Epithelial cell of esophagus (primary cell): ENCODE data around the gene LRCH4.
"Not testable (repeated sequence)": the region's sequence is repeated elsewhere in the genome, so short reads cannot be mapped to it uniquely, and the experiment has no call there.

ENCODE experiments used
- DNase-seq: peaks from one replicate; pipeline ENCODE4 v3.0.0; 2010; ENCODE audit warnings: low read depth
- H3K4me3 ChIP-seq: 2 replicates; pipeline ENCODE4 v1.5.1; 2011; ENCODE audit warnings: mild to moderate bottlenecking, low read length, control low read depth
- TF ChIP-seq, protein P1 (sequence below): IDR thresholded peaks from 2 replicates; pipeline ENCODE4 v1.5.1; 2011; ENCODE audit warnings: low read depth, mild to moderate bottlenecking, low read length, control low read depth, inconsistent platforms; ENCODE audit not compliant: insufficient read depth; ENCODE audit errors: missing control alignments

The LRCH4 gene

GRCh38 chr7:100565133-100565571 is 20.8 kb downstream of the LRCH4 start:
- no peak overlapping the region for H3K4me3 ChIP-seq
- TF ChIP-seq, protein P1, sequence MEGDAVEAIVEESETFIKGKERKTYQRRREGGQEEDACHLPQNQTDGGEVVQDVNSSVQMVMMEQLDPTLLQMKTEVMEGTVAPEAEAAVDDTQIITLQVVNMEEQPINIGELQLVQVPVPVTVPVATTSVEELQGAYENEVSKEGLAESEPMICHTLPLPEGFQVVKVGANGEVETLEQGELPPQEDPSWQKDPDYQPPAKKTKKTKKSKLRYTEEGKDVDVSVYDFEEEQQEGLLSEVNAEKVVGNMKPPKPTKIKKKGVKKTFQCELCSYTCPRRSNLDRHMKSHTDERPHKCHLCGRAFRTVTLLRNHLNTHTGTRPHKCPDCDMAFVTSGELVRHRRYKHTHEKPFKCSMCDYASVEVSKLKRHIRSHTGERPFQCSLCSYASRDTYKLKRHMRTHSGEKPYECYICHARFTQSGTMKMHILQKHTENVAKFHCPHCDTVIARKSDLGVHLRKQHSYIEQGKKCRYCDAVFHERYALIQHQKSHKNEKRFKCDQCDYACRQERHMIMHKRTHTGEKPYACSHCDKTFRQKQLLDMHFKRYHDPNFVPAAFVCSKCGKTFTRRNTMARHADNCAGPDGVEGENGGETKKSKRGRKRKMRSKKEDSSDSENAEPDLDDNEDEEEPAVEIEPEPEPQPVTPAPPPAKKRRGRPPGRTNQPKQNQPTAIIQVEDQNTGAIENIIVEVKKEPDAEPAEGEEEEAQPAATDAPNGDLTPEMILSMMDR = no peak
- no peak for DNase-seq

DNA sequence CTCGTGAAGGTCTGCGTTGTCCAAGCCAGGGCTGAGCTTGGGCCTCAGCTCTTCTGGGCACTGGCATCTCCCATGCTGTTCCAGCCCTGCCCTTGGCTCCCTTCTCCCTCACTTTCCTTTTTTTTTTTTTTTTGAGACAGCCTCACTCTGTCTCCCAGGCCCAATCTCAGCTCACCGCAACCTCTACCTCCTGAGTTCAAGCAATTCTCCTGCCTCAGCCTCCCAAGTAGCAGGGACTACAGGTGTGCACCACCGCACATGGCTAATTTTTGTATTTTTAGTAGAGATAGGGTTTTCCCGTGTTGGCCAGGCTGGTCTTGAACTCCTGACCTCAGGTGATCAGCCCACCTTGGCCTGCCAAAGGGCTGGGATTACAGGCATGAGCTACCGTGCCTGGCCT is 21.5 kb downstream of the LRCH4 start:
- not testable (repeated sequence) for DNase-seq, H3K4me3 ChIP-seq

GRCh38 chr7:100563809-100564400 is 22.0 kb downstream of the LRCH4 start:
- TF ChIP-seq, protein P1 = peak; percentile 95
- H3K4me3 ChIP-seq = no peak overlapping the region
- DNase-seq = peak; percentile 77

DNA sequence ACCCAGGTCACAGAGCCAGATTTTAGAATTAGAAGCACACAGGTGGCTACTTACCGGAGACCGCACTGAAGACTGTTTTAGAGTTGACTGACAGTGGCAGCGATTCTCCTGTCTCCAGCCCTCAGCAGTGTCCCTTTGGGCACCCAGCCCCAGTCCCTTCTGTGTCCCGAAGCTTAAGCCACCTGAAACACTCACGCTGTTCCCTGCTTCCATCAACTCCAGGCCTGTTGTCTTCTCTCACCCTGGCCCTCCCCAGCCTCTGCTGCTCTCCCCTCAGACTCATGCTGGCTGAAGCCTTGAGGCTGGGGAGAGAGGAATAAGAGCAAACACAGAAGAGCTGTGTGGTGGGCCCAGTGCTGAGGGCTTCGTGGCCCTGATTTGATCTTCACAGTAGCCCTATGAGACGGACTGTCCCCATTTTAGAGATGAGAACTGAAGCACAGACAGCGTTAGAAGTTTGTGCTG is 22.8 kb downstream of the LRCH4 start:
- no peak overlapping the region for H3K4me3 ChIP-seq
- TF ChIP-seq, protein P1 = no peak
- DNase-seq = no peak

DNA sequence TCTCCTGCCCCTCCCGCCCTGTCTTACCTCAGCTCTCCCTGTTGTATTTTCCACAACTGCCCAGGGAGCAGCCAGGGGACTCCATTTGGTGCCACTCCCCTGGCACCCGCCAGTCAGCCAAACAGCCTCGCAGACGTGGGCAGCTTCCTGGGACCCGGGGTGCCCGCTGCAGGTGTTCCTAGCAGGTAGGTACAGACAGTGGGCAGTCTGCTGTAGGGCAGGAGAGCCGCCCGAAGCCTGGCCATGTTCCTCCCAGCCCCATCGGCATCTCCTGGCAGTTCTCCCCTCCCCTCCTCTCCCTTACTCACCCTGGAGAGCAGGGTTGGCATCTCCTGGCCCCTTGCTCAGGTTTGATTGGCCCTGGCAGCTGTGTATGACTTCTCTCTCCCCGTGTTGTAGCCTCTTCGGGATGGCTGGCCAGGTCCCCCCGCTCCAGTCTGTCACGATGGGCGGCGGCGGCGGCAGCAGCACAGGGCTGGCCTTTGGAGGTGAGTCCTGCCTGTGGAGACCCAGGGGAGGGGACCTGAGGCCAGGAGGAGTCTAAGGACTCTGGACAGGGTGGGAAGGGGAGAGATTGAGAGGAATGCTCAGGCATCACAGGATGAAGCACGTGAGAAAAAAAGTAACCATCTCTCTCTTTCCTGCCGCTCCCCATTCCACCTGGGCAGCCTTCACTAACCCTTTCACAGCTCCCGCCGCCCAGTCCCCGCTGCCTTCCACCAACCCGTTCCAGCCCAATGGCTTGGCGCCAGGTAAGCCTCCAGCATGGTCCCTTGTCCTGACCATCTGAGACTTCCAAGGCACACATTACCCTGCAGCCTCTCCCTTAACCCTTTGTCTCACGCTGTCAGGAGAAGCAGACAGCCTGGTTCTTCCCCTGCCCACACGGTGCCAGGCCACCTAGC is 23.5 kb downstream of the LRCH4 start:
- no peak overlapping the region for H3K4me3 ChIP-seq
- DNase-seq = no peak
- TF ChIP-seq, protein P1 = no peak

DNA sequence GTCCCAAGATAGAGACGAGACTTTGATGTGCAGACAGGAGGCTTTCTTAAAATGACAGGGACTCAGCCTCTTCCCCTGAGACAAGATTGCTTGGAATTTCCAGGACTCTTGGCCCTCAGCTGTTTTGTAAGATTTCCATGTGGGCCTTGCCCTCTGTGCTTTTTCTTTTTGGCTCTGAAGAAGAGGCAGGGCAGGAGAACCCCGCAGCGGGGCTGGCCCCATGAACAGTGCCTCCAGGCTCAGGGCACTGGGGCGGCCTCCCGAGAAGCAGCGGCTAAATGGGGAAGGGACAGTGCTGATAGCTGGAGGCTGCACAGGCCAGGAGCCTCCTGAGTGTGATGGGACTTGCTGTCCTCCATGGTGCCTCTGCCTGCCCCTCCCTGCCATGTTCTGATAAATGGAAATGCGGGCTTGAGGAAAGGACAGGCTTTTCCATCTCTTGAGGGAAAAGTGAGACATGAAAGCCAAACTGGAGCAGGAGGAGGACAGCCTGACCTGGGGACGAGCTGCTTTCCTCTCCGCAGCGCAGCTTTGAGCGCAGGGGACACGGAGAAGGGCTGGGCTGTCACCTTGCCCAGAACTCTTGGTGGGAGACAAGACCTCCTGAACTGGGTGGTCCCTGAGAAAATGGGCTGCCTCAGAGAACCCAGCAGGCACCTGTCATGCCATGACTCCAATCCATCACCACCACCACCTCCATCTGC is 24.3 kb downstream of the LRCH4 start:
- DNase-seq = no peak
- no peak overlapping the region for H3K4me3 ChIP-seq
- TF ChIP-seq, protein P1 = no peak

DNA sequence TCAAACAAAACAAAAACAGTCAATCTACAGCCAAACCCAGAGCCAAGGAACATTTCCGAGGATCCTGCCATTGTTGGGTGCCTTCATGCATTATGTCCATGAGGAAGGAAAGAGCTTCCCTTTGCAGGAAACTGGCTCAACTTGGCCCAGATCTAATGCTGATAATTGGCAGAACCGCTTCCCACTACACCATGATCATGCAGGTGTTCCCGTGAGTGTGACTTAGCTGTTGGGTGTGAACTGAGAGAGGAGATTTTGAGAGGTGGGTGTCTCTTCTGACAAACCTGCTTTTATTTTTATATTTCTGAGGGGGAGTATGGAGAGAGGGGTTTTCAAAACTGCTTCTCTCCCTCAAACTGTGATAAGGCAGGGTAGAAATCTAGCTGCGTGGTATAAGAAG is 26.8 kb downstream of the LRCH4 start:
- no peak for DNase-seq
- no peak overlapping the region for H3K4me3 ChIP-seq
- TF ChIP-seq, protein P1 = no peak
